Natural killer cell (primary cell): Measurements from ENCODE around the gene SPAG17. TPM values are rescaled to one million over a fixed set of nuclear protein-coding genes. Genes with fewer than 3 reads are reported as not detected.

Source experiments
- ATAC-seq, 3 donors: fragments of 150-1000 bp in 2 of 3; fragments of 200-7000 bp in 1 of 3; cut with Tn5 transposase; 1 replicate in 1 of 3; 2 replicates in 2 of 3; pipeline ENCODE4 v1.10.0; 2021; ENCODE audit warnings: mild to moderate bottlenecking in 2 of 3, moderate library complexity in 2 of 3
- DNase-seq, 2 donors: peaks; one replicate each; pipeline versions ENCODE4 v3.0.0 to v3.0.0-alpha.2; 2013 to 2021; ENCODE audit warnings: mixed read lengths in 1 of 2
- H3K27ac ChIP-seq: one replicate; pipeline ENCODE4 v1.5.1; 2013; ENCODE audit warnings: mild to moderate bottlenecking, low read length
- H3K27me3 ChIP-seq: one replicate; pipeline ENCODE4 v1.6.1; 2013; ENCODE audit warnings: low read length; ENCODE audit not compliant: control insufficient read depth, insufficient read depth
- H3K36me3 ChIP-seq: one replicate; pipeline ENCODE4 v1.6.1; 2013; ENCODE audit warnings: low read length; ENCODE audit not compliant: control insufficient read depth, insufficient read depth
- H3K4me1 ChIP-seq: one replicate; pipeline ENCODE4 v1.6.1; 2013; ENCODE audit warnings: low read length; ENCODE audit not compliant: control insufficient read depth, insufficient read depth
- H3K4me3 ChIP-seq: one replicate; pipeline ENCODE4 v1.5.1; 2013; ENCODE audit warnings: low read length
- H3K9me3 ChIP-seq: one replicate; pipeline ENCODE4 v1.6.1; 2013; ENCODE audit warnings: low read length; ENCODE audit not compliant: control insufficient read depth, insufficient read depth
- H3K27ac Mint-ChIP-seq, 2 donors: one replicate each; pipeline ENCODE4 v1.8.0; 2022; ENCODE audit warnings: mild to moderate bottlenecking in 2 of 2, mixed read lengths in 2 of 2, moderate library complexity in 1 of 2
- H3K27me3 Mint-ChIP-seq, 2 donors: one replicate each; pipeline ENCODE4 v1.8.0; 2022; ENCODE audit warnings: low read depth in 2 of 2, mixed read lengths in 2 of 2
- H3K36me3 Mint-ChIP-seq: one replicate; pipeline ENCODE4 v1.8.0; 2022; ENCODE audit warnings: mixed read lengths
- H3K4me1 Mint-ChIP-seq, 2 donors: one replicate each; pipeline ENCODE4 v1.8.0; 2022; ENCODE audit warnings: mixed read lengths in 2 of 2
- H3K4me3 Mint-ChIP-seq: one replicate; pipeline ENCODE4 v1.8.0; 2022; ENCODE audit warnings: mild to moderate bottlenecking, moderate library complexity, mixed read lengths
- H3K9me3 Mint-ChIP-seq, 2 donors: one replicate each; pipeline ENCODE4 v1.8.0; 2022; ENCODE audit warnings: mixed read lengths in 2 of 2
- CTCF ChIP-seq: fragments of 200-600 bp; IDR thresholded peaks from one replicate; pipeline ENCODE4 v1.8.0; 2022; ENCODE audit warnings: antibody characterized with exemption
- WGBS: methylation state at CpG from one replicate; pipeline ENCODE4 v1.1.7; 2013; ENCODE audit warnings: missing lambda C conversion rate; ENCODE audit not compliant: insufficient coverage; 5-methylcytosine and 5-hydroxymethylcytosine counted together
- intact Hi-C: fragments of 100-400 bp; cut with micrococcal nuclease; formaldehyde crosslinking; loops from one replicate; pipeline ENCODE4 v1.14.2; 2022
- total RNA-seq, 4 donors: library from RNA; stranded (reverse); fragments of 120-200 nt in 1 of 4; gene quantifications; one replicate each; pipeline versions ENCODE4 v1.2.3 to v1.2.4, GENCODE V29; 2013 to 2022

SPAG17 gene
- total RNA-seq, 3 donors from 2014 or later (not counting 1 experiment from before 2014, with no cell fraction given), result not detected

DNA sequence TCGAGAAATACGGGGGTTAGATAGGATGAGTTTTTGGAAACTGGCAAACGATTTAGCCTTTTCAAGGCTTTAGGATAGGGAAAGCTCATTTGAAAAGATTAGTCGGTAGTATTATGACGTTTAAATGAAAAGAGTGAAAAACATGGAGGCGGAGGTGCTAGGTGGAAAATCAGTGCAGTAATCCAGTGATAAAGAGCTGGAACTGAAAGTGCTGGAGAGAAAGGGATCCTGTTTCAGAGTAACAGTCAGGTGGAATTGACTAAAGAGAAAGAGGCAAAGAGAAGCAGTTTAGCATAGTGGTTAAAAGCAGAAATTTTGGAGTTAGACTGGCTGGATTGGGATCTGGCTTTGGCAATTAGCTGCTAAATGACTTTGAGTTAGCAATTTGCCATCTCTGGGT is 254.5 kb downstream of the SPAG17 start:
- H3K4me3 ChIP-seq, result peak overlapping the region; percentile 74
- intact Hi-C loops, result no loop called here
- no peaks in the 10 kb centered on the region for H3K27me3 Mint-ChIP-seq

DNA sequence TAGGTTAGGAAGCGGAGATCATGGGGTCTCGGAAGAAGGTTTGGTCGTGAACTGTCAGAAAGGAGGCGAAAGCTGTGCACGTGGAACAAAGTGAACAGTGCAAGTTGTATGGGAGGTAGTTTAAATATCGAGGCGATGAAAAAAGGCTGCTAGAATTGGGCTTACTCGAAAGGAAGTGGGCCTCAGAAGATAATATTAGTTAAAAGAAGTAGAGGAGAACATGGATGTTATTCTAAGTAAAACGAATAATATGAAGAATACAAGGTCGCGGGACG is 254.9 kb downstream of the SPAG17 start:
- H3K36me3 ChIP-seq, result peaks cover 7% of the 10 kb centered on the region
- WGBS, result under 1% methylated on average over 12 of the region's 12 CpGs
- Mint-ChIP-seq H3K9me3 (no peaks in the 10 kb centered on the region), H3K4me3 (peak overlapping the region; percentile 91), H3K27me3 (no peaks in the 10 kb centered on the region), H3K27ac (peak overlapping the region; percentile 91 to 98), H3K36me3 (peaks cover 7% of the 10 kb centered on the region), H3K4me1 (peaks cover 42 to 58% of the 10 kb centered on the region in 2 donors)
- peaks cover 18% of the 10 kb centered on the region for H3K4me1 ChIP-seq
- peak overlapping the region; percentile 80 for H3K27ac ChIP-seq
- H3K27me3 ChIP-seq, result no peaks in the 10 kb centered on the region
- intact Hi-C loops, result no loop called here
- ATAC-seq (no peak), DNase-seq (no peak)
- no peaks in the 10 kb centered on the region for H3K9me3 ChIP-seq
- peak overlapping the region; percentile 74 for H3K4me3 ChIP-seq
- TF ChIP-seq CTCF, result no peak

More for the DNA sequence above, 254.5 kb downstream of the SPAG17 start:
- no peak for TF ChIP-seq CTCF
- WGBS, result 6% methylated on average over 6 of the region's 6 CpGs
- Histone ChIP-seq H3K9me3 (no peaks in the 10 kb centered on the region), H3K36me3 (peaks cover 10% of the 10 kb centered on the region), H3K27me3 (no peaks in the 10 kb centered on the region), H3K4me1 (peaks cover 18% of the 10 kb centered on the region), H3K27ac (peak overlapping the region; percentile 80)
- peak overlapping the region; percentile 91 for H3K4me3 Mint-ChIP-seq
- ATAC-seq (no peak), DNase-seq (peak in 1 of 2 donors; percentile 10)
- peaks cover 7% of the 10 kb centered on the region for H3K36me3 Mint-ChIP-seq
- H3K9me3 Mint-ChIP-seq, result no peaks in the 10 kb centered on the region
- peaks cover 42 to 58% of the 10 kb centered on the region in 2 donors for H3K4me1 Mint-ChIP-seq
- H3K27ac Mint-ChIP-seq, result peak overlapping the region; percentile 91 to 98

DNA sequence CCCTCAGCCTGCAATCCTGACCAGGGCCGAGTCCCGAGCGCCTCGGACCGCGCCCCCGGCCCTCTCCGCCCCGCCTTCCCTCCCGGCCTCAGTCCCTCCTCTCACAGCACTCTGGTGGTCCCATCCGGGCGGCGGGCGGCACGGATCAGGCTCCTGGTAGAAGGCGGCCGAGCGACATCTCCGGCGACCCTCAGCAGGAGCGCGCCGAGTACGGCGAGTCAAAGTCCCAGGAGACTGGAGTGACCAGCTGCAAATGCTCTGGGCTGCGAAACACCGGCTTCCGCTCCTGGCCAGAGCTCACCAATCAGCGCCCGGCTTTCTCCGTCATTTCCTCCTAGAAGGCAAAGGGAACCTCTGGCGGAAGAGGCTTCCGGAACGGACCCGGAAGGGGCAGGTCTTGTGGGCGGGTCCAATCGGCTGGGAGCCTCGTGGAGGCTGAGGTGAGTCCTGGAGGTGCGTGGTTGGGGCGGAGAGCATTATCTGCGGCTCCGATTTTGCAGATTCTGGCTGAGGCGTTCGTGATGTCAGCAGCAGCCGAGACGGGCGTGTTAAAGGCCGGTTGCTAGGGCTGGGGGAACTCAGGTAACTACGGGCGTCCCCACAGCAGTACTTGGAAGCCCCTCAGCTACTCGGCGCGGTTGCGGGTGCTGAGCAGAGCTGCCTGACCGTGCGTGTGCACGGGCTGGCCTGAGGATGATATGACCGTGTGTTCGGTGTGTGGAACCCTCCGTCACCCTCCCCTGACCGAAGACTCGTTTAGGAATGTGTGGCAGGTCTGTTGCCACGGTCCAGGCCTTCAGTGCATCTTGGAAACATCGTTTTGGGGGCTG is 255.5 kb downstream of the SPAG17 start, which contains the start of the genes GDAP2 and WDR3:
TSS of gene GDAP2 (minus strand) at position 279 of the 830 bp plus-strand sequence. CDS start 9,264 bp downstream, outside the sequence.
TSS of gene WDR3 (plus strand) at position 397 of the 830 bp plus-strand sequence. CDS start 3,581 bp downstream, outside the sequence.
- H3K9me3 ChIP-seq, result no peaks in the 10 kb centered on the region
- Mint-ChIP-seq H3K36me3 (peaks cover 4% of the 10 kb centered on the region), H3K4me1 (peaks cover 42 to 58% of the 10 kb centered on the region in 2 donors), H3K9me3 (no peaks in the 10 kb centered on the region), H3K4me3 (peak within 1 kb of the TSS; percentile 91), H3K27me3 (no peaks in the 10 kb centered on the region), H3K27ac (peak within 1 kb of the TSS; percentile 91 to 98)
- peaks cover 4% of the 10 kb centered on the region for H3K36me3 ChIP-seq
- H3K27ac ChIP-seq, result peak within 1 kb of the TSS; percentile 80
- H3K4me1 ChIP-seq, result peaks cover 18% of the 10 kb centered on the region
- ATAC-seq (peak; percentile 87 to 96 (median 89)), DNase-seq (peak; percentile 90 to 98)
- under 1% methylated on average over 64 of the region's 64 CpGs for WGBS
- H3K27me3 ChIP-seq, result no peaks in the 10 kb centered on the region
- intact Hi-C loops, result loop anchor here (10.0 kb wide), 1 partner anchor 1215 kb away; the partner anchor contains the start of gene WARS2
- TF ChIP-seq CTCF, result no peak
- H3K4me3 ChIP-seq, result peak within 1 kb of the TSS; percentile 74
